Smooth muscle cell (in vitro differentiated cells): ENCODE data around the gene TRIM38. TPM values are rescaled to one million over a fixed set of nuclear protein-coding genes. Genes with fewer than 3 reads are reported as not detected.
"Not testable (repeated sequence)": the region's sequence is repeated elsewhere in the genome, so short reads cannot be mapped to it uniquely, and the experiment has no call there.

Experiments used
- DNase-seq: peaks from one replicate; lab custom pipeline; 2025; ENCODE audit not compliant: unreplicated experiment; lab: John Stamatoyannopoulos, UW
- H2AFZ ChIP-seq: fragments of 200-600 bp; sonication (generic); 2 replicates; pipeline ENCODE4 v1.6.0; 2016; ENCODE audit warnings: antibody characterized with exemption, low read depth, mild to moderate bottlenecking
- H3F3A ChIP-seq: fragments of 200-600 bp; sonication (generic); 2 replicates; pipeline ENCODE4 v1.6.0; 2017; ENCODE audit warnings: antibody characterized with exemption, low read depth
- H3K27ac ChIP-seq: fragments of 200-600 bp; sonication (generic); 2 replicates; pipeline ENCODE4 v1.5.1; 2016; ENCODE audit warnings: low read depth, mild to moderate bottlenecking
- H3K27me3 ChIP-seq: fragments of 200-600 bp; sonication (generic); 2 replicates; pipeline ENCODE4 v1.6.1; 2016; ENCODE audit warnings: low read depth, mild to moderate bottlenecking
- H3K36me3 ChIP-seq: fragments of 200-600 bp; sonication (generic); 2 replicates; pipeline ENCODE4 v1.5.1; 2016; ENCODE audit warnings: low read depth
- H3K4me1 ChIP-seq: fragments of 200-600 bp; sonication (generic); 2 replicates; pipeline ENCODE4 v1.5.1; 2016; ENCODE audit warnings: low read depth
- H3K4me2 ChIP-seq: fragments of 200-600 bp; sonication (generic); 2 replicates; pipeline ENCODE4 v1.6.0; 2016; ENCODE audit warnings: mild to moderate bottlenecking
- H3K4me3 ChIP-seq: fragments of 200-600 bp; sonication (generic); 2 replicates; pipeline ENCODE4 v1.5.1; 2016; ENCODE audit warnings: mild to moderate bottlenecking
- H3K79me2 ChIP-seq: fragments of 200-600 bp; sonication (generic); 2 replicates; pipeline ENCODE4 v1.6.0; 2016; ENCODE audit warnings: low read depth, mild to moderate bottlenecking
- H3K9ac ChIP-seq: fragments of 200-600 bp; sonication (generic); 2 replicates; pipeline ENCODE4 v1.6.0; 2016; ENCODE audit warnings: low read depth
- H3K9me3 ChIP-seq: fragments of 200-600 bp; sonication (generic); replicated peaks from 2 replicates; pipeline ENCODE4 v1.5.1; 2016; ENCODE audit warnings: low read depth
- H4K20me1 ChIP-seq: fragments of 200-600 bp; sonication (generic); 2 replicates; pipeline ENCODE4 v1.6.0; 2016; ENCODE audit warnings: low read depth
- WGBS: methylation state at CpG from one replicate; pipeline ENCODE4 v1.1.7; 2016; ENCODE audit warnings: low lambda C conversion rate; 5-methylcytosine and 5-hydroxymethylcytosine counted together
- polyA plus RNA-seq: library from polyadenylated mRNA; unstranded; fragments of >200 nt; fragmentation: Nextera tagmentation; extraction: Ambion mirVana; gene quantifications from 2 replicates; pipeline ENCODE4 v1.2.1, GENCODE V29; 2016
- total RNA-seq: library from RNA; depleted of rRNA; stranded (reverse); fragments of >200 nt; gene quantifications from 2 replicates; pipeline ENCODE4 v1.2.3, GENCODE V29; 2014
- TF ChIP-seq, protein P1 (sequence below): fragments of 200-600 bp; sonication (generic); IDR thresholded peaks from 2 replicates; pipeline ENCODE4 v1.5.1; 2017; ENCODE audit warnings: borderline replicate concordance, mild to moderate bottlenecking, antibody characterized with exemption; ENCODE audit not compliant: insufficient read depth, poor library complexity, severe bottlenecking

Gene TRIM38
- total and polyA plus RNA-seq, 2 experiments from 2014 or later: 6.1 to 9.1 TPM

DNA sequence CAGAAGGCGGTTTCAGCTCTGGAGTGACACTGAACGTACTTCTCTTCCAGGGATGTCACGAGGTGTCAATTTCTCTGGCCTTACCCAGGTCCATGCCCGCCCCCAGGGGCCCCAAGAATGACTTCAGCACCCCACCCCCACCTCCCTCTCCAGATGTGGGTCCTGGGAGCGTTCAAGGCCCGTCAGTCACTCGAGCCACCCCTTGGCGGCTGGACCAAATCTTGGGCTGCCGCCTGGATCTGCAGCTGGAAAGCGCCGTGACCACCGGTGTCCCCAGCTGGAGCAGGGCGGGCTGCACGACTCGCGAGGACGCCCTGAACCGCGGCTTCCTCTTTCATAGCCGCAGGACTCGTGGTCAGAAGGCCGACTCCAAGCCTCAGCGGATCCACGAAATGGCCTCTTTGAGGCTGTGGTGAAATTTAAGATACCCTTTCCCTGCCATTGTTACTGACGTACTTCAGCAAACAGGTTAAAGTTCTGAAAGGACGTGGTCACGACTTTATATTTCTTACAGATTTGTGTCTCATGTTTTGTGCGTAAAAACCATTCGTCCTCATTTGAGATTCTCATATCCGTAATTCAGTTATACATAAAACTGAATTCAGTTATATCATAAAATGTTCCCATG lies 29.3 kb downstream of the TRIM38 start:
- H3K4me3 ChIP-seq: peak overlapping the region; percentile 68
- peak; percentile 16 for DNase-seq
- H3K9me3 ChIP-seq: no peaks in the 10 kb centered on the region
- H3K9ac ChIP-seq: peak overlapping the region; percentile 24
- WGBS: 6% methylated on average over 27 of the region's 30 CpGs
- TF ChIP-seq, protein P1, sequence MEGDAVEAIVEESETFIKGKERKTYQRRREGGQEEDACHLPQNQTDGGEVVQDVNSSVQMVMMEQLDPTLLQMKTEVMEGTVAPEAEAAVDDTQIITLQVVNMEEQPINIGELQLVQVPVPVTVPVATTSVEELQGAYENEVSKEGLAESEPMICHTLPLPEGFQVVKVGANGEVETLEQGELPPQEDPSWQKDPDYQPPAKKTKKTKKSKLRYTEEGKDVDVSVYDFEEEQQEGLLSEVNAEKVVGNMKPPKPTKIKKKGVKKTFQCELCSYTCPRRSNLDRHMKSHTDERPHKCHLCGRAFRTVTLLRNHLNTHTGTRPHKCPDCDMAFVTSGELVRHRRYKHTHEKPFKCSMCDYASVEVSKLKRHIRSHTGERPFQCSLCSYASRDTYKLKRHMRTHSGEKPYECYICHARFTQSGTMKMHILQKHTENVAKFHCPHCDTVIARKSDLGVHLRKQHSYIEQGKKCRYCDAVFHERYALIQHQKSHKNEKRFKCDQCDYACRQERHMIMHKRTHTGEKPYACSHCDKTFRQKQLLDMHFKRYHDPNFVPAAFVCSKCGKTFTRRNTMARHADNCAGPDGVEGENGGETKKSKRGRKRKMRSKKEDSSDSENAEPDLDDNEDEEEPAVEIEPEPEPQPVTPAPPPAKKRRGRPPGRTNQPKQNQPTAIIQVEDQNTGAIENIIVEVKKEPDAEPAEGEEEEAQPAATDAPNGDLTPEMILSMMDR: no peak
- no peaks in the 10 kb centered on the region for H3F3A ChIP-seq
- peak overlapping the region; percentile 79 for H2AFZ ChIP-seq
- H3K4me2 ChIP-seq: peak overlapping the region; percentile 84
- no peaks in the 10 kb centered on the region for H4K20me1 ChIP-seq
- no peaks in the 10 kb centered on the region for H3K4me1 ChIP-seq
- H3K27me3 ChIP-seq: no peaks in the 10 kb centered on the region
- no peaks in the 10 kb centered on the region for H3K79me2 ChIP-seq
- peak overlapping the region; percentile 26 for H3K27ac ChIP-seq
- no peaks in the 10 kb centered on the region for H3K36me3 ChIP-seq

DNA sequence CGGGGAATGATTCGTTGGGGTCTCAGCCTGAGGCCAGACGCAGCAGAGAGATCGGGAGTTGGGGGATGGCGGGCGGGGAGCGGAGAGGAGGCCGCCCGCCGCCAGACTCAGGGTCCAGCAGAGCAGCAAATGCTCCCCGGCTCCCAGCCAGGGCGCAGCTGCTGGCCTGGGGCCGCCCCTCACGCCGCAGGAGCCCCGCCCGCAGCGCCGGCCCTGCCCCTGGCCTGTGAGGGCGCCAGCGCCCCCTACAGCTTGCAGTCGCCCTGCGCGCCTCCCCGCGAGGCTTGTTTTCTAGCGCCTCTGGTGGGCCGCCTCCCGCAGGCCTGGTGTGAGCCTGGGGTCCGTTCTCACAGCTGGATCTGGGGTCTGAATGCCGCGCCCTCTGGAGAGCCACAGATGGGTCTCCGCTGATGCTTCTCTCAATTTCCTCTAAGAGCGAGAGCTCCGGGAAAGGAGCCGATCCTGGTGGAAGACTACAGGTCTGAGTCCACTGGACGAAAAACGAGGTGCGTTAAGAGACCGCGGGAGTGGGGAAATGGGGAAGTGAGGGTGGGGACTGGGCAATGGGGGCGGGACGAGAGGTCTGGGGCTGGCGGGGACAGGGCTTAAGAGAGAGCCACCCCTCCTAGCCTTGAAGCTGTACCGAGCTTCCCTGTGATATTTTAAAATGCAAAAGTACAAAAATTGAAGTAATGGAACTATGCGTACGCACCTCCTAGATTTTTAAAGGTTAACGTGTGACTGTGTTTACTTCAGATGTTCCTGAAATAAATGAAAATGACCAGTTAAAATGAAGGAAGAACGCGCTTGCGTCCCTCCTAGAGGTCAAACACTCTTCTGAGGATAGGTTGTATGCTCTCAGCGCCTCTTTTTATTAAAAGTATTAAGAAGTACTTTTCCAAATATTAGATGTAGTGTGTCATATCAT lies 30.1 kb downstream of the TRIM38 start:
- peak overlapping the region; percentile 40 for H3K27ac ChIP-seq
- H3K27me3 ChIP-seq: no peaks in the 10 kb centered on the region
- no peaks in the 10 kb centered on the region for H3K36me3 ChIP-seq
- H3K4me3 ChIP-seq: peak overlapping the region; percentile 68
- no peaks in the 10 kb centered on the region for H4K20me1 ChIP-seq
- DNase-seq: peak; percentile 86
- peak overlapping the region; percentile 56 for H3K9ac ChIP-seq
- no peaks in the 10 kb centered on the region for H3F3A ChIP-seq
- no peaks in the 10 kb centered on the region for H3K79me2 ChIP-seq
- no peaks in the 10 kb centered on the region for H3K9me3 ChIP-seq
- no peaks in the 10 kb centered on the region for H3K4me1 ChIP-seq
- WGBS: 7% methylated on average over 46 of the region's 52 CpGs
- TF ChIP-seq, protein P1: peak; percentile 96
- peak overlapping the region; percentile 85 for H2AFZ ChIP-seq
- H3K4me2 ChIP-seq: peak overlapping the region; percentile 84

DNA sequence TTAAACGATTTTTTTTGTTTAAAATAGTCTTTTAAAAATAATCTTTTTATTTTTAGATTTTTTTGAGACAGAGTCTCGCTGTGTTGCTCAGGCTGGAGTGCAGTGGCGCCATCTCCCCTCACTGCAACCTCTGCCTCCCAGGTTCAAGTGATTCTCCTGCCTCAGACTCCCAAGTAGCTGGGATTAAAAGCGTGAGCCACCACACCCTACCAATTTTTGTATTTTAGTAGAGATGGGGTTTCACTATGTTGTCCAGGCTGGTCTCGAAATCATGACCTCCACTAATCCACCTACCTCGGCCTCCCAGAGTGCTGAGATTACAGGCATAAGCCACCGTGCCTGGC lies 30.7 kb downstream of the TRIM38 start:
- not testable (repeated sequence) for H3K79me2 ChIP-seq, H3K27me3 ChIP-seq, H3K9me3 ChIP-seq, H3F3A ChIP-seq, H4K20me1 ChIP-seq, H3K27ac ChIP-seq, H3K36me3 ChIP-seq, DNase-seq, H3K4me1 ChIP-seq, H2AFZ ChIP-seq
- WGBS: 71% methylated on average over 7 of the region's 7 CpGs
- Histone ChIP-seq H3K4me2 (peak overlapping the region; percentile 84), H3K9ac (peak overlapping the region; percentile 56), H3K4me3 (peak overlapping the region; percentile 68)

DNA sequence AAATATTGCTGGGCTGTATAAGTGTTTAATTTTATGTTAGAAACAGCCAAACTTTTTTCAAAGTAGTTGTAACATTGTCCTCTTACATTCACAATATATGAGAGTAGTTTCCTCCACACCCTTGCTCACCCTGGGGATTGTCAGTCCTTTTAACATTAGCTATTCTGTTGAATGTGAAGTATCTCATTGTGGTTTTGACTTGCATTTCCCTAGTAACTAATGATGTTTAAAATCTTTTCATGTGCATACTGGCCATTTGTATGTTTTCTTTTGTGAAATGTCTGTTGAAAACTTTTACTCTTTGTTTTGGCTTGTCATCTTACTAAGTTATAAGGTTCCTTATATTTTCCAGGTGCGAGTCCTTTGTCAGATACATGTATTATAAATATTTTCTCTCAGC lies 32.9 kb downstream of the TRIM38 start:
- H3K27me3 ChIP-seq: no peaks in the 10 kb centered on the region
- H3K4me2 ChIP-seq: no peak overlapping the region
- no peaks in the 10 kb centered on the region for H4K20me1 ChIP-seq
- no peak overlapping the region for H3K9ac ChIP-seq
- H3F3A ChIP-seq: no peaks in the 10 kb centered on the region
- WGBS: 100% methylated on average over 1 of the region's 1 CpG
- TF ChIP-seq, protein P1: no peak
- H3K27ac ChIP-seq: no peak overlapping the region
- DNase-seq: no peak
- no peaks in the 10 kb centered on the region for H3K9me3 ChIP-seq
- H3K36me3 ChIP-seq: no peaks in the 10 kb centered on the region
- no peak overlapping the region for H2AFZ ChIP-seq
- H3K79me2 ChIP-seq: no peaks in the 10 kb centered on the region
- H3K4me3 ChIP-seq: no peak overlapping the region
- H3K4me1 ChIP-seq: peaks cover 4% of the 10 kb centered on the region
